A673 (cell line): ENCODE measurements around the gene C3orf18.

Experiments used
- CTCF ChIP-seq: fragments of 300-800, 200-600 bp; sonication (generic); conservative IDR thresholded peaks from 2 replicates; pipeline ENCODE4 v1.5.1; 2017; ENCODE audit warnings: low read depth, mild to moderate bottlenecking, antibody characterized with exemption, low read length, moderate library complexity, mixed read lengths
- EZH2 ChIP-seq: fragments of 200-600 bp; sonication (generic); IDR thresholded peaks from 2 replicates; pipeline ENCODE4 v1.6.1; 2017; ENCODE audit warnings: borderline replicate concordance, low read depth, mild to moderate bottlenecking, mixed read lengths, antibody characterized with exemption, low read length; ENCODE audit not compliant: poor library complexity, severe bottlenecking

GRCh38 chr3:50536471-50537180 lies 30.9 kb downstream of the C3orf18 start:
- TF ChIP-seq CTCF (no peak), EZH2 (no peak)
